ENCODE results near the gene TRIM2.
A peak's percentile ranks its signal among the peaks of the same experiment; 100 is the strongest.

TRIM2 gene

DNA sequence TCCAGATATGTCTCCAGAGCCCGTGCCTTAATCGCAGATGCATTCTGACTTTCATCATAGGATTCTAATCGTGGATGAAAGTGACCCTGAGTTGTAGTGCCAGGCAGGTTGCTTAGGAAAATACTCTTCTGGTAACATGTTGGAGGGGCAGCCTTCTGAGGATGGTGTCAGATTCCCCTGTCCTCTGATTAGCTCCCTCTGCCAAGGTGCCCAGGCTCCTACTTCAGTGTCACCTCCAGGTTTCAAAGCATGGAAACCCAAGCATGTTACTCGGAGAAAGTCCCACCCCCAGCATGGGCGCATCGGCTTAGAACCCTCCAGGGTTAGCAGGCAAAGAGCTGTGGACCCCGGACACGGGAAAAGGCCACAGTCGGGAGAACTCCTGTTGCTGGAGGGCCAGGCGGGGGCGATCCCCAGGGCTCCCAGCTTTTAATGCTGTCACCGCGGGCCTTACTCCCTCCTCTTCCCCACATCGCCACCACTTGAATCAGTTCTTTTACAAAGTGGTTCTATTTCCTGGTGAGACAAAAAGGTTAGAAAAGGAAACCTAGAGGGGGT lies 44.5 kb downstream of the TRIM2 start:
- DNase-seq (ENCODE audit: low read depth, low spot score), result no peak

DNA sequence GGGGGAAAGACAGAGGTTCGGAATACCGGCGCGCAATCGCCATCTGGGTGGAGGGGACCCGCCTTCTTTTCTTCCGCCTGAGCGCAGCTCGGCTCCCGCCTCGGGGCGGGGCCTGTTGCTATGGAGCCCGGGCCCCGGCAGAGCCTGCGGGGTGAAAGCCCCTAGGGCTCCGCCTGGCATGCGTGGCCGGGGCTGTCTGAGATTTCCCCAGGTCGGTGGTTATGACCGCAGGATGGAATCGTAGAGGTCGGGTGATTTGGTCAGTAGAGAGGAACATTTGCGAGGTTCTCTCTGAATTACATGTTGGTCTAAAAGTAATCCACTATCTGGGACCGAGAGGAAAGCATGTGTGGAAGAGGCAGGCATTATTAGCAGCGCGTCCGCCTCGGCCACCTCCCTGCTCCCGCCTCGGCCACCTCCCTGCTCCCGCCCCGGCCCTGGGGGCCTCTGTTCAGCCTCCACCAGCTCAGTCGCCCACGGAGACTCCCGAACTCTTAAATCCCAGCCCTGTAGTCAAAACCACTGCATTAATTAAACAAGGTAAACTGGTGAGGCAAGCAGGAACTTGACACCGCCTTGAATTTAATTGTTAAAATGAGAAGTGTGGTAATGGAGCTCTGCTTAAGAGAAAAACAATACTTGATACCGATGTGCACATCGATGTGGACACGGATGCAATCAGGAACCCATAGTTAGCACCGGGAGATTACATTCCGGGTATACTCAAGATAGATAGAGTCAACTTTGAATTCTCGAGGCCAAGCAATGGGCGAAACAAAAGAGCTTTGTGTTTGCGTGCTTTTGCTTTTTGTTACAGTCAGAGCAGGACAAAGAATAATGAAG lies 45.2 kb downstream of the TRIM2 start:
- DNase-seq (ENCODE audit: low read depth, low spot score), result no peak

DNA sequence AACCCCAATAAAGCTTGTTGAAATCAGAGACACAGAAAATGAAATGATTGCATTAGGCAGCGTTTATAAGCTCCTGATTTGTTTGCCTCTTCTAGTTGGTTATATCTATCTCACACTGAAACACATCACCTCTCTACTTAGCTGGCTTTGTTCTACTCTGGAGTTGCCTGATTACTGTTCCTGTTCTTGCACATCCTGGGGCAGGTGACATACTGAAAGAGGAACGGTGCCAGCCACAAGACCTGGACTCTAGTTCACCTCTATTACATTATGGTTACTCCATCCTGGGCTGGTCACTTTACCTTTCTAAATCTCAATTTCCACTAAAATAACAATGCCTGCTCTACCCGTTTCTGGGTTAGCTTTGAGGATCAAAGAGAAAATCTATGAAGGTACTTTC lies 47.9 kb downstream of the TRIM2 start:
- DNase-seq (ENCODE audit: low read depth, low spot score), result no peak

DNA sequence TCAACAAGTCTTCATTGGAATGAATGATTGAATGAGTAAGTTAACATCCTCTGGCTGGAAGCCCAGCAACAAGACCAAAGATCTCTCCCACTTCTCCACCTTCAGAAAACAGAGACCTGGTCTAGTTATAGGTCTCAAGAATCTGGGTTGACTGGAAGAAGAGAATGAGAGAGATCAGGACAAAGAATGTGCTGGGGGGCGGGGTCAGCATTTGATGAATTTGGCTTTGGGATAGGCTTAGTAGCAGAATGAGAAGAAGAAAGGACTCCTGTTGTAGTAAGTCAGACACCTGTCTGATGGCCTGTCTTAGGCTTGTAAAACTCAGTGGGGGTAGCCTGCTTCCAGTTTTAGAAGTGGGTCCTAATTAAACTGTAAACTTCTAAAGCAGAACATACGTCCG lies 51.0 kb downstream of the TRIM2 start:
- no peak for DNase-seq (ENCODE audit: low read depth, low spot score)

DNA sequence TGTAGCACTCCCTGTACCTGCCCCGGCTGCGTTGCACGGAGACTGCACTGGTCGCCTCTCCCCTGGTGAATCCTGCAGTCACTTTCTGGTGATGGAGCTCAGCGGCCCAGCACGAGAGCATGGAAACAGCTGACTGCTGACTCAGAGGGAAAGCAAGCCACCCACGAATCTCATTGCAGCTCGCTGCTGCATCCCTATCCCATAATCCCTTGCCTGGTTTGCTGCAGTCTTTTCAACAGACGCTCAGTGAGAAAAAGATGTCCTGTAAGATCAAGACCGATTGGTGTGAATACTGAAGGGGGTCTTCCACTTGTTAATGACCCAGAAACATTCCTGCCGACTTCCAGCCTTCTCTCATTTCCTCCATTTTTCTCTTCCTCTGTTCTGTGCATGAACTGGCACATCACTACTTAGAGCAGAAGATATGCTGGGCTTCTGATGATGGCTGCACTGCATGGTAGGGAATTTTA lies 52.9 kb downstream of the TRIM2 start:
- DNase-seq (ENCODE audit: low read depth, low spot score), result no peak

DNA sequence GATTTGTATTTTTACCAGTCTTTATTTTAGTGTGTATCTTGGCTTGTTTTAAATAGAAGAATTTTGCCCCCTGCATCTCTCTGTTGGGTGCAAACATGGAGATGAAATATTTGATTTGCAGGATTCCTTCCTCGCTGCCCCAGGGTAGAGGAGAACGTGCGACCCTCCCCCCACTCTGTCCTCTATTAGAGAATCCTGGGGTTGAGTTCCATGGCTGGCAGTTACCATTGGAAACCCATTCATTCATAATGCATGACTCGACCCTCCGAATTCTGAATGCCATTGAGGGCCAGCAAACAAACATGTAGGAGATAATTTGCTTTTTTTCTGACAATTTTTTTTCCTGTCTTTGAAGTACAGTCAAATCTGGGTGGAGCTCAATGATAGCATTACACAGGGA lies 53.7 kb downstream of the TRIM2 start:
- DNase-seq (ENCODE audit: low read depth, low spot score), result no peak

DNA sequence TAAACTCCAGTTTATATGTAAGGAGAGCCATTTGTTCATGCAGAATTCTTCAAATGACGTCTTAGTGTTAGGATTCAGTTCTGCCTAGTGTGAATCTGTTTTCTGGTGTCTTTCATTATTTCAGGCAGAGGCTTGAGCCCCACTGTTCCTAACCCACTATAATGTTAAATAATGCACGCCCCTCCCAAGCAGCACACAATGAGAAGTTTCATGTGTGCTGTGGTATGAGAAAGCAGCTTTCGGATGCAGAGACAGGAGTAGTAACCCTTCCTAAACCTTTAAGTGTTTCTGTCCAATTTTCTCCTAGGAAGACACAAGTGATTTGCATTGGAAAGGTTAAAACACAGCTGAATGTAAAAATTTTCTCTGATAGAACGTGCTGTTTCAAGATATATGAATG lies 54.5 kb downstream of the TRIM2 start:
- DNase-seq (ENCODE audit: low read depth, low spot score), result no peak

DNA sequence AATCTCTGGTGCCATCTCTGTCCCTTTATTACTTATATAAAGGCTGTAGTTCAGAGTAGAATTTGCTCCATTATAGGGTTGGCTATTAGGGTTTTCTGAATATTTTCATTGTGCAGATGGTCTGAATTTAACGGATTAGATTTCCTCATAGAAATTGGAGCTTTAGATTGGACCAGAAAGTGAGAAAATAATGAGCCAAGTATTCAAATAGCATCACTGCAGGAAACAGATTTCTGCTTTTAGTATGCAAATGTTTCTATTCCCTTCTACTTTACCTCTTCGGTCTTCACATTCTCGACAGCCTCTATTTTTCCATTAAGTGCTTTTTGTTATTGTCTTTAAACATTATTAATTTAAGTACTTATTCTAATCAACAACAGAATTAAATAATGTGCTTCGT lies 55.4 kb downstream of the TRIM2 start:
- no peak for DNase-seq (ENCODE audit: low read depth, low spot score)

DNA sequence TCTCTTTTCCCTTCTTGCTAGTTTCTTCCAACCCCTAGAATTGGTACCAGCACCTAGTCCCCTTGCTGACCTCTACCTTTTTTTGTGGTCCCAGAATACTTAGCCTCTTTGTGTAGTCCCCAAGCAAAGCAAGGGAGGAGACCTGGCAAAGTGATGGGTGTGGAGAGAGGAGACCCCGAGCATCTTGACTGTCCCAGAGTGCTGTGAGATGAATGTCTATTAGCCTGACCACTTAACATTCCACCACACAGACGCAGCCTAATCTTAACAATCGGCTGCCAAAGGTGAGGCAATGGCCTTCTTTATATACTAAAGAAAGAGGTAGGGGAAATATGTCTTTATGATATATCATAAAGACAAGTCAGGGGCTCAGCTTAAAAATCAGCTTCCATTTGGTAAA lies 55.9 kb downstream of the TRIM2 start:
- no peak for DNase-seq (ENCODE audit: low read depth, low spot score)

DNA sequence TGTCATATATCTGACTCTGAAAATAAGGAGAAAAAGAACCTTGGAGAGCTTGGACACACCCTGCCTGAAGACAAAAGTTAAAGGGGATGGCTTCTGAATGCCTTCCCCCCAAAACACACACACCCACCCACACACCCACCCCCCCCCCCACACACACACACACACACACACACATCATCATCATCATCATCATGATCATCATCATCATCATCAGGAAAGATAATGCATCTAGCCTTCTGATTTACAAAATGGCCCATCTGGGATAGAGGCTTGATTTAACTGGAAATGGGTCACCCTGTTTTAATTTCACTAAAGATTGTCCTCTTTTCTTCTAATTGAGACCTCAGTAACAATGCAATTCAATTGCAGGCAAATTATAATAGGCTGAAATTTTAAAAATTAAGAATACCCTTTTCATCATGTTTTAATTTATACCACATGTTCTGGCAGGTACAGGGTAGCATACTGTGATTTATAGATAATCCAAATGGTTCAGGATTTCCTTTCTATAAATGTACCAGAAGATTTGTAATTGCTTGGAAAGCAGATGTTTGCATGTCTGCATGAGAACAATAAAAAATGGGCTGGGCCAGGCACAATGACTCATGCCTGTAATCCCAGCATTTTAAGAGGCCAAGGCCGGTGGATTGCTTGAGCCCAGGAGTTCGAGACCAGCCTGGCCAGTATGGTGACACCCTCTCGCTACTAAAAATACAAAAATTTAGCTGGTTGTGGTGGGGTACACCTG lies 56.5 kb downstream of the TRIM2 start:
- DNase-seq (ENCODE audit: low read depth, low spot score), result no peak

DNA sequence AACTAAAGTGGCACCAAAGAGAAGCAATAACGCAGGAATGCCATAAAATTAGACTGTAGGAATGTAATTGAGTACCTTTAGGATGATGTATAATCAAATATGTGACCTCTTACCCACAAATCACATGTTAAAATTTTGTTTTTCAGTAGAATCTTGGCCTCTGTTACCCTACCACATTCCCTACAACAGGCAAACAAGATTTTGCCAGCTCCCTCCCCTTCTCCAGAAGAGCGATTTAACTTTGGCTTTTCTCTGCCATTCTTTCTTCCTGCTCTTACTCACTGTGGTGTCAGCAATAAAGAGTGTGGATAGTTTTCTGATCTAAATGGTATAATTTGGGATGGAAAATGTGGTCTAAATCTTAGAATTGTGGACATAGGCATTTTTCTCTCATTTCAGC lies 57.2 kb downstream of the TRIM2 start:
- DNase-seq (ENCODE audit: low read depth, low spot score), result no peak

DNA sequence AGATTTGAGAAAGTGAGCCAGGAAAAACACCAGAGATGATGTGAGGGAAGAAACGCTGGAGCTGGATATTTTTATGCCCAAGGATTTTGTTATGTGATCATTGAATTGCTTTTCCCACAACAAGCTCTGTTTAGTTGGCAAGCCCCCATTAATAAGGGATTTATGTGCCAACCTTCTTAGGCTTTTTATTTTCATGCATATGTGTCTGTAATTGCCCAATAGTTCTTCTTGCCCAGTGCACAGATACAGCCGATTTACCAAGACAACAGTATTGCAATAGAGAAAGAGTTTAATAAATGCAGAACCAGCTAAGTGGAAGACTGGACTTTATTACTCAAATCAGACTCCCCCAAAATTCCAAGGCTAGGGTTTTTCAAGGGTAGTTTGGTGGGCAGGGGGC lies 57.7 kb downstream of the TRIM2 start:
- no peak for DNase-seq (ENCODE audit: low read depth, low spot score)

DNA sequence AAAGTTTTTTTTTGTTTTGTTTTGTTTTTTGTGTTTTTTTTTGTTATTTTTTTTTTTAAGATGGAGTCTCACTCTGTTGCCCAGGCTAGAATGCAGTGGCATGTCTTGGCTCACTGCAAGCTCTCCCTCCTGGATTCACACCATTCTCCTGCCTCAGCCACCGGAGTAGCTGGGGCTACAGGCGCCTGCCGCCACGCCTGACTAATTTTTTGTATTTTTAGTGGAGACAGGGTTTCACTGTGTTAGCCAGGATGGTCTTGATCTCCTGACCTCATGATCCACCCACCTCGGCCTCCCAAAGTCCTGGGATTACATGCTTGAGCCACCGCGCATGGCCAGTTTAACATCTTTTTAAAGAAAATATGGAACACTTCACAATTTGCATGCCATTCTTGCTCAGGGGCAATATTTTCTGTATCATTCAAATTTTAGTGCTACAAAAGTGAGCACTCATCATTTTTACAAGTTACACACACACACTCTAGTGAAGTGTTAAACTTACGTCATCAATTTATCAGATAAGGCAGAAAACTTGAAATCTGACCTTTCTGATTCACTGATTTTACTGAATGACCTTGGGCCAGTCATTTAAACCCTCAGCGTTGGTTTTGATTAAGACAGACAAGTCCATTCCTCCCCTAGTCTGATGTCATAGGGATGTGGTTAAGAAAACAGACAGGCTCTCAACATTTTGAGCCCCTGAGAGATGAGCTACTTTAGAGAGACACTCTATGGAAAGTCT lies 61.2 kb downstream of the TRIM2 start:
- DNase-seq (ENCODE audit: low read depth, low spot score), result no peak

DNA sequence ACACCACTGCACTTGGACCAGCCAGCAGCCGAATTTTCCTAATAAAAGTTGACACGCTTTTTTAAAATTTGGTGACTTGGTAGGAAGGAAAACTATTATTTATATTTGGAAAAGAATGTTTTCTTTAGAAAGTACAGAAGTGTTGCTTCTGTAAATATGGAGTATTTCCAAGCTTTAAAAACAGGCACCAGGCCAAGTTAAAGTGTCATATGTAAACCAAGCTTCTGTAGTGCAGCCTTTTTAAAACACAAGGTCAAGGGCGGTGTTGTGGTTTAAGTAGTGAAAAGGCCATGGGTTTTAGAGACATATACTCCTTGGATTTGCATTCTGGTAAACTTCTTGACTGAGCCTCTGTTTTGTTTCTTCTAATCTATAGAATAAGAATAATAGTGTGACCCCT lies 62.7 kb downstream of the TRIM2 start:
- peak; percentile 33 for DNase-seq (ENCODE audit: low read depth, low spot score)

DNA sequence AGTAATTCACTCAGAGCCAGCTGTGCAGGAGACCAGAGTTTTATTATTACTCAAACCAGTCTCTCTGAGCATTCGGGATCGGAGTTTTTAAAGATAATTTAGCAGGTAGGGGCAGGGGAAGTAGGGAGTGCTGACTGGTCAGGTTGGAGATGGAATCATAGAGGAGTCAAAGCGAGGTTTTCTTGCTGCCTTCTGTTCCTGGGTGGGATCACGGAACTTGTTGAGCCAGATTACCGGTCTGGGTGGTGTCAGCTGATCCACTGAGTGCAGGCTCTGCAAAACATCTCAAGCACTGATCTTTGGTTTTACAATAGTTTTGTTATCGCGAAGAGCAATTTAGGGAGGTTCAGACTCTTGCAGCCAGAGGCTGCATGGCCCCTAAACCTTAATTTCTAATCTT lies 63.6 kb downstream of the TRIM2 start:
- DNase-seq (ENCODE audit: low read depth, low spot score), result no peak

DNA sequence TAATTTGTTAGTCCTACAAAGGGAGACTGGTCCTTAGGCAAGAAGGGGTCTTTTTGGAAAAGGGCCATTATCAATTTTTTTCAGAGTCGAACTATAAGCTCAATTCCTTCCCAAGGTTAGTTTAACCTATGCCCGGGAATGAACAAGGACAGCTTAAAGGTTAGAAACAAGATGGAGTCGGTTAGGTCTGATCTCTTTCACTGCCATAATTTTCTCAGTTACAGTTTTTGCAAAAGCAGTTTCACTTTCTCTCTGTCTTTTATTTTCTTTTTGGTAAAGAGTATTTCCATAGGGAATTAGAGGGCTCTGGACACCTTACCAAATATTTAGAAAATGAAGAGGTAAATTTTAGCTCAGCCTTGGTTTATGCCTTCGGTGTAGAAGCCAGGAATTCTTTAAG lies 64.1 kb downstream of the TRIM2 start:
- DNase-seq (ENCODE audit: low read depth, low spot score), result no peak

DNA sequence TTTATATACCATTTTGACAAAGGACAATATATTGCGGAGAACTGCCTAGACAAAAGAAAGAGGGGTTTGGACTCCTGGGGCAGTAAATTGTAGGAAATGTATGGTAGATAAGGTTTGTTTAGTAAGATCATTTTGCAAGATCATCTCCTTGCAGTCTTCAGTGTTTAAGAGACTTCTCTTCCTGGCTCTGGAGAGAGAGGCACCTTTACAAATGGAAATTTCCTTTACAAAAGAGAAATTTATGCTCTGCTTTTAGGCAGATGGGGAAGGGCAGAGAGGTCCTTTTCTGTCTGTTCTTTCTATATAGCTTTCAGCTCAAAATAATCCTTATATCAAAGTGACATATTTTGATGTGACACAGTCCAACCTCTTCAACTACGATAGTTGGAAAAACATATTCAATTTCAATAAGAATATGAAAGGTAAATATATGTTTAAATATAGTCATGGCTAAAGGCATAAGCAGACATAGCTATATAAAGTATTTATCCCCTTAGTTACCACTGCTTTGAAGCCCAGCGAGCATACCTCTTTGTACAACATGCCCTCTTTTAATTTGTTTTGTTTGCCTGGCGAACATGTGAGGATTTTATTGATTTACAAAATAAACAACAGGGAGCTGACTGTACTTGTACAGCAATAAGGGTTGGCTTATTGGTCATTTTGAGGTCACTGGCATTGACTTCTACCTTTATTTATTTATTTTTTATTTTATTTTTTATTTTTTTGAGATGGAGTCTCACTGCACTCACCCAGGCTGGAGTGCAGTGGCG lies 65.2 kb downstream of the TRIM2 start:
- no peak for DNase-seq (ENCODE audit: low read depth, low spot score)

DNA sequence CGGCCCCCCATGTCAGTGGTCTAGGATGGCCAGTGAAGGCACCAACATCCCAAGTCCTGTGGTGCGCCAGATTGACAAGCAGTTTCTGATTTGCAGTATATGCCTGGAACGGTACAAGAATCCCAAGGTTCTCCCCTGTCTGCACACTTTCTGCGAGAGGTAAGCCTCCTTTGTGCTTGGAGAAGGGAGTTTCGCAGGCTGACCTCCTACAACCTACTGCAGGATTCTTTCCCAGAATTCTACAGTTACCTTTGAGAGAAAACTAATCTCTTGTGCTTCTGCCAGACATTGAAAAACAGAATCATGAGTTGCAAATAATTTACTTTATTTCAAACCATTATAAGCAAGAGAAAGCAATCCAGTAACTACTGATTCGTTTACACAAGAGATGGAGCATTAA lies 66.1 kb downstream of the TRIM2 start:
- DNase-seq (ENCODE audit: low read depth, low spot score), result no peak

DNA sequence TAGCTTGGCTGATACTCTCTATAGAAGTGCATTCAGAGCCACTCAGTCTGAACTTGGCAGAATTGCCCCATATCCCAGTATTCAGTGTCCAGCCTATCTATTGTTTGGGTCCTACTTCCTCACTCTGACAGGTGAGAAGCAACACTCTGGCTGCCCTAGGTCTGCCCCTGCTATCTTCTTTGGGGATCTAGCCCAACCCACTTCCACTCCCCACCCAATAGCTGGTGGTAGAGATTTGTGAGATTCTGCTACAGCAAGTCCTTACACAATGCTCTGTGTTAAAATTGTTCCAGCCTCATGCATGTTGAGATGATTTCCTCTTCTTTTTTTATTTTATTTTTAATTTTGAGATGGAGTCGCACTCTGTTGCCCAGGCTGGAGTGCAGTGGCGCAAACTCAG lies 67.6 kb downstream of the TRIM2 start:
- no peak for DNase-seq (ENCODE audit: low read depth, low spot score)

DNA sequence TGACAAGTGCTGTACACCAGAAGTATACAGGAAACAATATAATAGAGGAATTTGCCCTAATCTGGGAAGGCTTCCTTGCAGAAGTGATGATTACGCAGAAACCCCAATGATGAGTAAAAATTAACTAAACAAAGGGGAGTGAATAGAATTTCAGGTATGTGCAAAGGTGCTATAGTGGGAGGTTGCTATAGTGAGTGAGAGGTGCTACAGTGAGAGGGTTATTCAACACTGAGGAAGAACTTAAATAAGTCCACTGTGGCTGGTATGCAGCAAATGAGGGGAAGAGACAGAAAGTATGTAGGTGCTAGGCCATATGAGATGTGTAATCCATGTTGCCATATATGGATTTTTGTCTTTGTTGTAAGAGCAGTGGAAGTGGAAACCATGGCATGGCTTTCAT lies 69.5 kb downstream of the TRIM2 start:
- no peak for DNase-seq (ENCODE audit: low read depth, low spot score)

DNA sequence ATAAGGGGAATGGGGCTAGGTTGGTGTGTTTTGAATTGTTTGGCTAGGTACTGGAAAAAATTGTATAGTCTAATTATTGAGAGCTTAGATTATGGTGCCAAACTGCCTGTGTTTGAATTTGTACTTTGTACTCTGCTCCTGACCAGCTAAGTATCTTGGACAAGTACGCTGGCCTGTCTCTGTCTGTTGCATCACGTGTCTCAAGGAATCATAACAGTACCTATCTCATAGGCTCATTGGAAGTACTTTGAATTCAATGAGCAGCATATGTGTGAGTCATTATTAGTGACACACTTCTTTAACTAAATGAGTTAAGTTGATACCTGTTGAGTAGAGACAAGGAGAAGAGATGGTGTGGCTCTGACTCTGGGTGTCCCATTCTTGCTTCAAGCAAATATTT lies 70.7 kb downstream of the TRIM2 start:
- no peak for DNase-seq (ENCODE audit: low read depth, low spot score)
